Measurements from ENCODE around the gene ESPN.
"Not testable (repeated sequence)": the region's sequence is repeated elsewhere in the genome, so short reads cannot be mapped to it uniquely, and the experiment has no call there.

Gene ESPN

GRCh38 chr1:6455752-6456520 lies 31.4 kb downstream of the ESPN start:
- Mint-ChIP-seq H3K4me1 (ENCODE audit: low read depth) (peaks cover 20% of the 10 kb centered on the region), H3K27ac (peak overlapping the region; percentile 20), H3K27me3 (ENCODE audit: low read depth) (peaks cover 47% of the 10 kb centered on the region)
- not testable (repeated sequence) for DNase-seq (ENCODE audit: low spot score); H3K4me3 Mint-ChIP-seq; H3K9me3 Mint-ChIP-seq; H3K36me3 Mint-ChIP-seq (ENCODE audit: low read depth)

GRCh38 chr1:6456800-6457466 lies 32.4 kb downstream of the ESPN start:
- no peaks in the 10 kb centered on the region for H3K9me3 Mint-ChIP-seq
- H3K4me1 Mint-ChIP-seq (ENCODE audit: low read depth) = peaks cover 22% of the 10 kb centered on the region
- H3K27ac Mint-ChIP-seq = no peak overlapping the region
- H3K36me3 Mint-ChIP-seq (ENCODE audit: low read depth) = peaks cover 16% of the 10 kb centered on the region
- no peak overlapping the region for H3K4me3 Mint-ChIP-seq
- H3K27me3 Mint-ChIP-seq (ENCODE audit: low read depth) = peaks cover 45% of the 10 kb centered on the region
- DNase-seq (ENCODE audit: low spot score) = no peak

GRCh38 chr1:6459850-6460265 lies 35.3 kb downstream of the ESPN start:
- H3K27me3 Mint-ChIP-seq (ENCODE audit: low read depth) = peaks cover 23% of the 10 kb centered on the region
- peak; percentile 61 for DNase-seq (ENCODE audit: low spot score)
- H3K4me3 Mint-ChIP-seq = peak overlapping the region; percentile 76
- no peaks in the 10 kb centered on the region for H3K9me3 Mint-ChIP-seq
- H3K36me3 Mint-ChIP-seq (ENCODE audit: low read depth) = peaks cover 39% of the 10 kb centered on the region
- peaks cover 38% of the 10 kb centered on the region for H3K4me1 Mint-ChIP-seq (ENCODE audit: low read depth)
- peak overlapping the region; percentile 85 for H3K27ac Mint-ChIP-seq

- Mint-ChIP-seq H3K27ac (peak overlapping the region; percentile 85), H3K4me3 (peak overlapping the region; percentile 76), H3K36me3 (ENCODE audit: low read depth) (peaks cover 41% of the 10 kb centered on the region), H3K9me3 (no peaks in the 10 kb centered on the region), H3K4me1 (ENCODE audit: low read depth) (peaks cover 38% of the 10 kb centered on the region), H3K27me3 (ENCODE audit: low read depth) (peaks cover 22% of the 10 kb centered on the region)
- peak; percentile 86 for DNase-seq (ENCODE audit: low spot score)
These were observed 35.9 kb downstream of the ESPN start for GRCh38 chr1:6460301-6461050.

- Mint-ChIP-seq H3K27ac (peak overlapping the region; percentile 85), H3K27me3 (ENCODE audit: low read depth) (peaks cover 18% of the 10 kb centered on the region), H3K4me3 (peak overlapping the region; percentile 76), H3K36me3 (ENCODE audit: low read depth) (peaks cover 42% of the 10 kb centered on the region), H3K9me3 (no peaks in the 10 kb centered on the region), H3K4me1 (ENCODE audit: low read depth) (peaks cover 38% of the 10 kb centered on the region)
- DNase-seq (ENCODE audit: low spot score) = no peak
These were observed 36.5 kb downstream of the ESPN start for GRCh38 chr1:6461051-6461530.

- Mint-ChIP-seq H3K27me3 (ENCODE audit: low read depth) (peaks cover 12% of the 10 kb centered on the region), H3K4me3 (peak overlapping the region; percentile 60), H3K9me3 (no peaks in the 10 kb centered on the region), H3K36me3 (ENCODE audit: low read depth) (peaks cover 42% of the 10 kb centered on the region), H3K4me1 (ENCODE audit: low read depth) (peaks cover 38% of the 10 kb centered on the region), H3K27ac (peak overlapping the region; percentile 69)
- no peak for DNase-seq (ENCODE audit: low spot score)
These were observed 37.2 kb downstream of the ESPN start for GRCh38 chr1:6461538-6462411.

- no peaks in the 10 kb centered on the region for H3K9me3 Mint-ChIP-seq
- peaks cover 40% of the 10 kb centered on the region for H3K36me3 Mint-ChIP-seq (ENCODE audit: low read depth)
- H3K27me3 Mint-ChIP-seq (ENCODE audit: low read depth) = peaks cover 4% of the 10 kb centered on the region
- H3K4me1 Mint-ChIP-seq (ENCODE audit: low read depth) = peaks cover 38% of the 10 kb centered on the region
- DNase-seq (ENCODE audit: low spot score) = no peak
- peak overlapping the region; percentile 60 for H3K4me3 Mint-ChIP-seq
- H3K27ac Mint-ChIP-seq = peak overlapping the region; percentile 69
These were observed 38.0 kb downstream of the ESPN start for GRCh38 chr1:6462412-6463119.

GRCh38 chr1:6463120-6463412 lies 38.5 kb downstream of the ESPN start:
- DNase-seq (ENCODE audit: low spot score) = no peak
- Mint-ChIP-seq H3K9me3 (no peaks in the 10 kb centered on the region), H3K27ac (peak overlapping the region; percentile 27), H3K4me3 (peak overlapping the region; percentile 44), H3K36me3 (ENCODE audit: low read depth) (peaks cover 40% of the 10 kb centered on the region), H3K27me3 (ENCODE audit: low read depth) (peaks cover 4% of the 10 kb centered on the region), H3K4me1 (ENCODE audit: low read depth) (peaks cover 38% of the 10 kb centered on the region)

GRCh38 chr1:6464514-6464836 lies 39.9 kb downstream of the ESPN start:
- peaks cover 40% of the 10 kb centered on the region for H3K36me3 Mint-ChIP-seq (ENCODE audit: low read depth)
- H3K9me3 Mint-ChIP-seq = no peaks in the 10 kb centered on the region
- H3K4me1 Mint-ChIP-seq (ENCODE audit: low read depth) = peaks cover 34% of the 10 kb centered on the region
- DNase-seq (ENCODE audit: low spot score) = peak; percentile 29
- peaks cover 3% of the 10 kb centered on the region for H3K27me3 Mint-ChIP-seq (ENCODE audit: low read depth)
- H3K27ac Mint-ChIP-seq = peak overlapping the region; percentile 82
- H3K4me3 Mint-ChIP-seq = peak overlapping the region; percentile 96

- Mint-ChIP-seq H3K27me3 (ENCODE audit: low read depth) (no peaks in the 10 kb centered on the region), H3K36me3 (ENCODE audit: low read depth) (peaks cover 40% of the 10 kb centered on the region), H3K4me1 (ENCODE audit: low read depth) (peaks cover 31% of the 10 kb centered on the region), H3K4me3 (peak overlapping the region; percentile 96), H3K27ac (peak overlapping the region; percentile 82), H3K9me3 (no peaks in the 10 kb centered on the region)
- no peak for DNase-seq (ENCODE audit: low spot score)
These were observed 40.3 kb downstream of the ESPN start for GRCh38 chr1:6464915-6465314.

GRCh38 chr1:6465461-6466005 lies 41.0 kb downstream of the ESPN start:
- Mint-ChIP-seq H3K4me1 (ENCODE audit: low read depth) (peaks cover 26% of the 10 kb centered on the region), H3K27ac (peak overlapping the region; percentile 82), H3K4me3 (peak overlapping the region; percentile 96), H3K36me3 (ENCODE audit: low read depth) (peaks cover 37% of the 10 kb centered on the region), H3K27me3 (ENCODE audit: low read depth) (no peaks in the 10 kb centered on the region), H3K9me3 (no peaks in the 10 kb centered on the region)
- peak; percentile 30 for DNase-seq (ENCODE audit: low spot score)

- Mint-ChIP-seq H3K27ac (peak within 1 kb of the TSS; percentile 82), H3K4me1 (ENCODE audit: low read depth) (peaks cover 22% of the 10 kb centered on the region)
- DNase-seq (ENCODE audit: low spot score) = peak; percentile 63
These were observed 41.4 kb downstream of the ESPN start, which contains the start of gene TNFRSF25 for GRCh38 chr1:6466023-6466422. TNFRSF25 (minus strand) TSS chr1:6466173; CDS start chr1:6466107, 66 bp downstream.

More at GRCh38 chr1:6466023-6466422, 41.4 kb downstream of the ESPN start, which contains the start of gene TNFRSF25:
- Mint-ChIP-seq H3K4me3 (peak within 1 kb of the TSS; percentile 96), H3K9me3 (no peaks in the 10 kb centered on the region), H3K27me3 (ENCODE audit: low read depth) (no peaks in the 10 kb centered on the region), H3K36me3 (ENCODE audit: low read depth) (peaks cover 32% of the 10 kb centered on the region)
